HG03135 (cell line): Measurements from ENCODE around the gene NEGR1.
A peak's percentile ranks its signal among the peaks of the same experiment; 100 is the strongest.

ENCODE experiments used
- ATAC-seq: cut with Tn5 transposase; IDR thresholded peaks from one replicate; pipeline ENCODE4 v1.9.1; 2021; ENCODE audit warnings: mild to moderate bottlenecking, moderate library complexity; ENCODE audit not compliant: unreplicated experiment

The NEGR1 gene

DNA sequence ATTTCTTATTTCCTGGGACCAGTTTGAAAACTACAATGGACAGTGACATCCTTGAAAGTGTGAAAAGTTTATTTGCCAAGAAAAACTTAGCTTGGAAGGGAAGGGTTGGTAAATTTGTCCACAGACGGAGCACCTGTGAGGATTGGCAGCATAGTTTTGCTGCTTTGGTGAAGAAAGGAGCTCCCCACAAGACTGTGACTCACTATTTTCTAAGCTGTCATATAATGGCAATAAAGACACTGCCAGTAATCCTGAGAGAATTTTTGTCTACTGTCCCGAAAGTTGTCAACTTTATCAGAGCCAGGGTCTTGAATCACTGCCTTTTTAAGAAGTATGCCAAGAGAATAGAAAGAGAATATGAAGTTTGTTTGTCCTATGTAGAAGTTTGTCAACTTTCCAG is 230.8 kb downstream of the NEGR1 start:
- ATAC-seq = no peak

DNA sequence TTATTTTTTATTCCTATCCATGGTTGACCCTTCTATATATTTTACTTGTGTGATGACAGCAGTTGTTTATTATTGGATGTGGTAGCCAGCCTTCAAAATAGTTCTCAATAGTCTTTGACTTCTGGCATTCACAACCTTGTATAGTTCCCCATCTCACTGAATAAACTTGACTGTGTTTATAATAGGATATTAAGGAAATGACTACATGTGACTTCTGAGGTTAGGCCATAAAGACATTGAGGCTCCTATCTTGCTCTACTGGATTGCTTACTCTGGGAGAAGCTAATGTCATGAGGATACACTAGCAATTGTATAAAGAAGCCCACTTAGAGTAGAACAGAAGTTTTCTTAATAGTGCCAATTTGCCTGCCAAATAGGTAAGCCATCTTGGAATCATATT is 231.8 kb downstream of the NEGR1 start:
- ATAC-seq = no peak

DNA sequence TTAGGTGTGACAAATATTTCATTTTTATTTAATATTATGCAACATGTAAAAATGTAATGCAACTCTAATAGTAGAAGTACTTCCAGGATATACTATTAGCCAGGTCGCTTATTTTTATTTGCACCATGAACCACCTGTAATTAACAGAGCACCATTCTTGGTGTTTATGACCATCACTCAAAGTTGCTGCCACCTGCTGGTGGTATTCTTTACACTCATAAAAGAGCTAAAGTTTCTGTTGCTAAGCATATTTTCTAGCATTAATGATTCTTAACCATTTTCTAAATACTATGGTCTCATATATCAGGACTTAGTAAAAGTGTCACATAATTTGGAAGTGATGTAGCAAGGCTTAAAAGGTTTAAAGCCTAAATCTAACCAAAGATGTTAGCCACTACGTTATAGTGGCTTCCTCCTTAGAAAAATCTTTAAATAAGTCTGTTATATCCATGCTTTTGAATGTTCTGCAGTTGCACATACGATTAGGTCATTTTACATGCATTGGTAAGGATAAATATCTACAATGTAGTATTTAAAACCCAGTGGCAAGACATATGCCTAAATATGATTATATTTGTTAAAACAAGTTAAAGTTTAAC is 244.5 kb downstream of the NEGR1 start:
- peak; percentile 73 for ATAC-seq

DNA sequence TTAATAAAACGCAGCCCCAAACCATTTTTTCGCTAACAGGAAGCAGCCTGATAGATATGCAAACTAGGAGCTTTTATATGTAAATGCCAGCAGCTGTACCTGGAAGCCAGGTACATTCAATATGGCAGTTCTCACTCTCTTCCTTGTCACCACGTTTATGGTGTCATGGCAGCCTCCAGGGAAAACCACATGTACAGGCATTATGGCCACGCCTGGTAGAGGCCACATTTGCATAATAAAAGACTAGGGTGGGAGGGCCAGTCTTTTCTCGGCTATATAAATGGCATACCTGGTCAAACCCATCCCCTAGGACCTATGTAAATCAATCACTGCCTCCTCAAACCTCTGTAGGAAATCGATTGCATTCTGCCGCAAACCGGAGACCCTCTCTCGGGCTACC is 247.5 kb downstream of the NEGR1 start:
- ATAC-seq = no peak

DNA sequence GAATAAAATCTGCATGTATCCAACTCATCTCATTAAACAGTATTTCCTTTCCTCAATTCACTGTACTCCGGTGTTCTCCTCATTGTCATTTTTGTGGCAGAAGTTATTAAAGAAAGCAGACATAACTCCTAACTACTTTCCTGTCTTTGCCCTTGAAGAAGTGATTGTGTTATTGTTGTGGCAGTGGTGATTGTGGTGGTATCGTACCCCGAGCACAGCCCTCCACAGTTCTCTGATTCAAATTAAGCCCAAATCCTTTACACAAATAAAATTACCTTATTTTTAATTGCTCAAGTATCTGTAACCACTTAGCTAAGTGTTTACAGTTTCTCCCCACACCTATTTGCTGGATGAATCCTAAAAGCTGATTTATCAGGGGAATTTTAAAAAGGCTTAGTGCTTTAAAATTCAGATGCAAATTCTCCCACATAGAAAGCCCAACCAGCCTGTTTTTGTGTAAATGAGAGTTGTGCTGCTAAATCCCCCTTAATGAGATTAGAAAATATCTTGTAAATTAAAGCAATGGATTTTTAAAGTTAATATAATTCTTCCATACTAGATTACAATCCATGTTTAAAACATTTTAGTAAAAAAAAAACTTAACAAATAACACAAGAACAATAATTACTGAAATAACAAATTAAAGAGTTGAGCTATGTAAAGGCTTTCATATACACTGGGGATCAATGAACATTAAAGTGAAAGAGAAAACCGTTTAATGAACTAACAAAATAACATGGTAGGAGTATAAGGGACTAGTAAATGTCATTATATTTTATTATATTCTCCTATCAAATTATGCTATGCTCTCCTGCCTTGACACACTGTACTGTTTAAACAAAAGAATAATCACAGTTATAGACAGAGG is 259.0 kb downstream of the NEGR1 start:
- no peak for ATAC-seq

DNA sequence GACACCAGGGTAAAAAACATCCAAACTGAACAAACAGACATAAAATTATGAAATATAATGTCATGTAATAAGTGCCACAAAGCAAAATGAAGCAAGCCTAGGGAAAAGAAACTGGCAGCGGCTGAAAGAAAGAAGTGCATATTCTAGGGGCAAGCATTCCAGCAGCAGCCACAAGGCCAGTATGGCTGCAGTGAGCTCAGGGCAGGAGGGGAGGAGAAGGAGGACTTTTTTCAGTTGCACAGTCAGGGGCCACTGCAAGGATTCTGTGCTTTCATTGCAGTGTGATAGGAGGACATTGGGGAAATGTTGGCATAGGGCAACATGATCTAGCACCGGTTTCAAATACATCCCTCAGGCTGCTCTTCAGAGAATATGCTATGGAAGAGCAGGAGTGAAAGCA is 263.8 kb downstream of the NEGR1 start:
- ATAC-seq = no peak

DNA sequence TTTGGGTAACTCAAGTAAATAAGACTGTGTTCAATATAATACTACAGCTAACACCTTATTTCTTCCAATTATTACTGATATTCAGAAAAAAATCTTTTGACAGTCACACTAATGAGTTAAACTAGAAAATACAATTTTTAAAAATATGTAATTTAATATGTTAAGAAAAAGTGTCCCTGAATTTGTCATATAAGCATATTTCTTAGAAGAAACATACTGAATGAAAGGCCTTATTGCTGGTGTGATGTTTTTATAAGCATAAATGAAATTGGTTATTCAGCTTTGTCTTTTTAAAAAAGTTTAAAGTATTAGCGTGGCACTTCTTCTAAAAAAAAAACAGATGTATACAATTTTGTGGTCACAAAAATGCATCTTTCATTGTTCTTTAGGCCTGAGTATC is 267.3 kb downstream of the NEGR1 start:
- ATAC-seq = no peak

DNA sequence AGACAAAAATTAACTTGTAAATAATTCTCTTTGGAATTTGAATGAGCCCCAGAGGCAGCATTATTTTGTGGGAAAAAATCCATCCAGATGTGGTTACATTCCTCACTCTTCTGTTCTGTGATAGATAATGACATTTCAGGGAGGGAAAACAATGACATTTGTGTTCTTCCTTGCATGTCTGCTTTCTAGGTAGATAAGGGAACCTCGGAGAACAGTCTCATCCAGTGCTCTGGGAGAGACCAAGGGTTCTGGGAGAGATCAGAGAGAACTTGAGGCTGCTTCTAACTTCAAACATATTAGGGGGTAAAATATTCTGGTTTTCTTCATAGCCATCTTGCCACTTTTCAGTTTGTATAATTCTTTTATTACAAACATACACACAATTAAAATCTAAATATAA is 269.2 kb downstream of the NEGR1 start:
- no peak for ATAC-seq

DNA sequence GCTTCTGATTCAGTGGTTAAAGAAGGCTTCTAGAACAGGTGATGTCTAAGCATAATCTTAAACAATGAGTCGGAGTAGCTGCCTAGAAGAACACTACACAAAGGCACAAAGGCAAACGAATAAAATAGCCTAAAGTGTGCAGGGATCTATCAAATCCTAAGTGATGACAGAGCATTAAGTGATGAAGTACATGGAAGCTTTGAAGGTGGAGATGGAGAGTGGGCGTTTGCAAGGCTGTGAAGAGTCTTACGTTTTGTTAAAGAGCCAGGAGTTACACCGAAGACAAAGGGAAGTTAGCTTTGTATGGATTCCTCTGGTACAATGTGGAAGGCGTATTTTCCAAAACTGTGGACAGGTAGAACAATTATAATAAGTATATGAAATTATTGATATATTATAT is 270.6 kb downstream of the NEGR1 start:
- ATAC-seq = no peak

DNA sequence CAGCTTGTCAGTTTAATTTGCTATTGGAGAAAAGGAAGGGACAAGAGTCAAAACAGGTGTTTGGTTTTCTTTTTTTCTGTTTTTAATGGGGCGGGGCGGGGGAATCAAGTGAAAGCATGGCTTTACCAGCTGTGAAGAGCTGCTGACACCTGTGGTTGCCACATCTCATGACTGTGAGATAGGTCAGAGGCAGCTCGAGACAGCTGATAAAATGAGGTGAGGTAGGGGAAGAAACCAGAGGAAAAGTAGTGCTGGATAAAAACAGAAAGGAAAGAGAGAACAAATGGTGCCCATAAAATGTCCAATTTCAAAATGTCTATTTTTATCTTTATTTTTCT is 272.3 kb downstream of the NEGR1 start:
- no peak for ATAC-seq

DNA sequence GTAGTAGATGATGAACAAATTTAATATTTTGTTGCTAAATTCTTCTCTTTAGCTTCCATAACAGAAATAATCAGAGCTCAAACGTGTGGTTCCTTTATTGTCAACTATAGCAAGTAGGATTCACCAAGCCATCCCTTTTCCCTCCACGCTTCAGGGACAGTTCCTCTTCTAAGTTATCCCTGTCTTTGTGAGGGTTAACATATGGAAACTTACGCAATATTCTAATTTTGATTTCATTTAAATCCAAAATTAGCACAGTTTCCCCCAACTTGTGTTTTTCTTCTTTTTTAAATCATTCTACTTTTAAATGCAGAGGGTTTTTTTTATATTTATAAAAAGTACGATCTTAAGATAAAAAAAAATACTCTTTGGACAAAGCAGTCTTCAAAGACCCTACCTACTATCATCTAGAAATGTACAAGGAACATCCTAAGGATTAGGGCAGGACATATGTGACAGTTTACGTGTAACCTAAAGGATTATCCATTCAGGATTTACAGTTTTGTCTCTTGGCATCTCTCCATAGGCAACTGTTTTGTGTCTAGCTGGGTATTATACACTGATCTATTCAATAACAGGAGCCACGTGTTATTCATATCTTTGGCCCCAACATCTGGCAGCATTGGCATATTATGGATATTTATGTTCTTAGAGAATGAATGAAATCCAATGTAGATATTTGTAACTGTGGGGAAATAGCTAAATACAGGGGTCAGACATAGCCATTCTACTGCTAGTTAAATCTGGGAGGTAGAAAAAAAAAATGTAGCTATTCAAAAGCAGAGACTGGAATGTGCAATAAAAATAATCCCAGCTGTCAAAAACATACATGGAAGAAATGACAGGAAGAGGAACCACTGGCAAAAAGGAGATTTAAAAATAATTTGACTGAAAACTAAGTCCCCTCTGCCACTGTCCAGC is 272.9 kb downstream of the NEGR1 start:
- no peak for ATAC-seq

DNA sequence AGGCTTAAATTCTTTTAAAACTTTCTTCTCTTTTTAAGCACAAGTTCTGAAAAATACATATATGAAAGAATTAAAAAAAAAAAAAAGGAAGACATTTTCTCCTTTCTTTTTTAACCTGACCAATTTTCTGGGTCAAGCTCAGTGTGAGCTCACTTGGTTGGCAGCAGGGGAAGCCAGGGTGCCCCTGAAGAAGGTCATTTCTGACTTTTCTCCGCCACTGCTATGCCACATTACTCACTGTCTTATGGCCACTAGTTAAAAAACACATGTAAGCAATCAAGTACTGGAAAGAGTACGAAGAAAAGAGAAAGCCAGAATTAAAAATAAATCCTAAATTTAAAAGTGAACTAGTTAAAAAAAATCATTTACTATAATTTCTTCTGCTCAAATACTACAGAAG is 275.0 kb downstream of the NEGR1 start:
- ATAC-seq = no peak

DNA sequence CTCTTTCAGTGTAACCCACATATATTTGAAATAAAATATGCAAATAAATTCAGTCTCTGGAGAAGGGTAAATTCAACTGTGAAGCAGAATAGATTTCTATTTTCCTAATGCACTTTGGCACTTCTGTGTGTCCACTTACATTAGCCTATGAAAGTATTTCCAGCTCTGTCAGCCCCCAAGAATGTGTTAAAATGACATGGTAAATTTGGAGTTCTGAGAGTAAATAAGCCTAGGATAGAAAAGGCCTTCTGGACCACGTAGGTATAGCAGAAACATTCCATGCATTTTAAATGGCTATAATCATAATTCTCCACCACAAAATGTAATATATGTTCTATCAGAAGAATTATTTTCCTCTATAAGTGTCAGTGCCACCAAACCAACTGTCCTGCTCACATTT is 276.2 kb downstream of the NEGR1 start:
- ATAC-seq = no peak

DNA sequence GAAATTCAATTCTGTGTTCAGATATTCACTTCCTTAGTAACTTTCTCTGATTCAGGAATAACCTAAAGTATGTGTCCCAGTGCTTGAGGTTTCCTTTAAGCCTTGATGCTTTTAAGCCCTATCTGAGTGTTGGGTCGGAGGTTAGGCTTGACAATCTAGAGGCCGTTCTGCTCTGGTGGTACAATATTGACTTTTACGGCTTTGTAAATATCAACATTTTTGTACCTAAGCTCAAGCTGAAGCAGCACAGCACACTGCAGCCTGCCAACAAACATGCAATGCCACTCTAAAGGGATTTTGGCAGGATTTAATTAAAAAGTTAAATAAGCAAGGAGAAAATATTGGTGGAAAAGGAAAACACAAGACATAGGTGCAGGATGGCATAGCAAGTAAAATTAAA is 279.2 kb downstream of the NEGR1 start:
- no peak for ATAC-seq

DNA sequence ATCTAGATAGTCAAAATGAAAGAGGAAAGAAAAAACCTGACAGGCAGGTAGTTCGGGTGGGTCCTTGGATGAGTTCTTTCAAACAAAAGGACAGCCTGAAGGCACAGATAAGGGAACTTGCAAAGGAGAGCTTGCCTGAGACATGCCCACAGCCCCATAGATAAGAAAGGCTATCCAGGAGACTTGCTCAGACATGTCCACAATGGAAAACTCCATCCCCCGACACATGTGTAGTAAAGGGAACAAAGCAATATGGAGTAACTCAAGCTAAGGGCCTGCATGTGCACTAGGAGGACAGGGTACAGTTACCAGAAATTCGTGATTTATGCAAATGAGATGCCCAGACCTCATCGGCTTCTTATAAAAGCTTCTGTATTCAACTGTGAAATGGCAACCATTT is 281.5 kb downstream of the NEGR1 start:
- ATAC-seq = no peak

DNA sequence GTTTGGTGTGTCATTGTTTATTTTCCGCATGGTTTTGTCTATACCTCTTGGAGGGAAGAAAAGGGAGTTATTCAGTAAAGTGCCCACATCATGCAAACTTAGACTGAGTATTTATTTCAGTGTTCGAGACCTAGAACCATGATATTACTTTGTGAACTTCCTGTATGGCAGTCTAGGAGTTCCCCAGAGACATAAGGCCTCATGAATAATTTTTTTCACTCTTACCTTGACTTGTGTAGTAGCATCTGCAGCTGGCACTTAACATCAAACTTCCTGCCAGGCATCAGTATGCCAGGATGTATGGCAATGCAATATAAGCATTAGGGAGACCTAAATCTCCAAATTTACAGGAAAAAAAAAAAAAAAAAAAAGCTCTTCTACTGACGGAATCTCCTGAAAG is 287.7 kb downstream of the NEGR1 start:
- ATAC-seq = no peak

DNA sequence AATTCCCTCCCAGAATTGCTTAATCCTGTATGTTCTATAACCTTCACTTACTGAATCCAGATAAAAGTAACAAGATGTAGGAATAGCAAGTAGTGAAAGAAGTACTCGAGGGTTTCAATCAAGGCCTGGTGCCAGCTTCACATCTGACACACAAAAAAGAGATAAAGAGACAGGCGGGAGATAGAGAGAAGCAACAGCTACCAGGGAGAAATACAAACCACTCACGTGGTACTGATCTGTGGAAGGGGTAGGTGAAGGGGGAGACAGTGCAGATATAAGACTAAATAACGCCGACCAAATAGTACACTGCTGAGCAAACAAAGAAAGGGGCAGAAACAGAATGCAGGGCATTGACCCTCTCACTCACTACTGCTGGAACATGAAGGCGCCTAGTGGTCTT is 295.2 kb downstream of the NEGR1 start:
- ATAC-seq = no peak

DNA sequence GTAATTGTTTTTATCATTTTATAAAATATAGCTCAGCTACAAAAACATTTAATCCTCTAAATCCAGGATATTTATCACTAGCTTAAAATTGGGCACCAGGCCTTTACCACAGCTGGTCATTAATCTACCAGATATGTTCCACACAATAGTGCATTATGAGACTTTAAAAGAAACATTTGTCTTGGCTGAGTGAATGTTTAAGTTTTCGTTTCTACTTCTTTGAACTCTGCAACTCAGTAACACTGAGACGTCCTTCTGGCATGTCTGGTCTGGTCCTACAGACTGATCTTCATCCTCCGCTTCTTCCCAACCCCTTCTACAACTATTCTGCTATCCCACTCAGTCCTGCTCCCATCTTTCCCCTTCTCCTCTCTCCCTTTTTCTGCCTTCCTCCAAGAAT is 296.2 kb downstream of the NEGR1 start:
- ATAC-seq = no peak

DNA sequence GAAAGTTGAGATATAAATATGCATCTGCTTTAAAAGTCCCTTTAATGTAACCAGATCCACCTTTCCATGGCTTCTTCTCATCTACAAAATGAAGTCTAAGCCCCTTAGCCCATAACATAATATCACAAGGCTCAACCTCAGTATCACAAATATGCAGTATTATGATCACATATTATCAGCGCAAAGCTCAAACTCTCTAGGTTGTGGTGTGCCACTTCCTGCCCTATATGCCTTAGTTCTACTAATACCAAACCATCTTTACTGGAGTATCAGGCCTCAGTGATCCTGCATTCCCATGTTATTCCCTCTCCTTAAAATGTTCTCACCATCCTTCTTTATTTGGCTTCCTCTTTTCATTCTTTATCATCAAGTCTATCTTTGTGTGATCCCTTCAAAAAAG is 301.8 kb downstream of the NEGR1 start:
- ATAC-seq = no peak

DNA sequence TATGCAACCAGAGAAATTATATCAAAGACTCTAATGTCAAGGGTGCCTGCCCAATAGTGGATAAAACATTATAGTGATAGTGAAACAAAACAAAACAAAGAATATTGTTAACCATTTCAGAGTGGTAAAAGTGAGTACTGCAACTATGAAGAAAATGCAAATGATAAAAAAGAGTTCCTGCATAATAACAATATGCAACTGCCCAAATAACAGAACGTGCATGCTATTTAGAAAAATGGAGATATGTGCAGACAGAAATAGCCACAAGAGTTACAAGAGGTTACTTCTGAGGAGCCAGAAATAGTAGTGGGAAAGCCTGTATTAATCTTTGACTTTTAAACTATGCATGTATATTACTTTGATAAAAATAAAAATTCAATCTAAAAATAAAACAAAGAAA is 302.5 kb downstream of the NEGR1 start:
- no peak for ATAC-seq

DNA sequence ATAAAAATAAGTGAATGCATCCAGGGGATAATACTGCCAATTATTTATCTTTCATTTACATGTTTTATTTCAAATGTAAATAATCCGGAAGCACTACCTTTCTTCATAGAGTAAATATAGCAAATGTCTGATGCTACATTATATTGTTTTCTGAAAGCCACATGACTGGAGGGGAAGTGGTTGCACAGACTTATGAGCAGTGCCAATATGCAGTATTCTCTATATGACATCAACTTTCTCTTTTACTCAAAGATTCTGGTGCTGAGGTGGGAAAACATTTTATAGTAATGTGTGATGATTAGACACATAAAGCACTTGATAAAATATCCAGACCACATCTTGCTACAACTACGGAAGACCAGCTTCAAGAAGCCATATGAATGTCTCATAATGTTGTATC is 314.7 kb downstream of the NEGR1 start:
- peak; percentile 81 for ATAC-seq

DNA sequence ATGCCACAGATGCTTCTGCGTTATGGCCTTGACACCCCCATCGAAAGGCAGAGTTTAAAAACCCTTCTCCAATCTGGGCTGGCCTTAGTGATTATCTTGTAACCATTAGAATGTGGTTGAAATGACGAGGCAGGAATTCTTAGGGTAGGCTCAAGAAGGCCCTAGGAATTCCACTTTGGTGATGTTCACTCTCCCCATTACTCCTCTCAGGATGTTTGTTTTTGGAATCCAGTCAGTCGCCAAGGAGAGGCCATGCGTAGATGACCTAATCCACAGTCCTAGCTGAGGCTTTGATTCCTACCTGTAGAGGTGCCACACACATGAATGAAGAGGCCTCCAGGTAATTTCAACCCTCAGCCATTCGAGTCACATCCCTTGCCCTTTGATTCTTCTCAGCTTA is 318.2 kb downstream of the NEGR1 start:
- ATAC-seq = no peak
